ENCODE measurements around the gene RNF4. TPM values are rescaled to one million over a fixed set of nuclear protein-coding genes. Genes with fewer than 3 reads are reported as not detected.

The RNF4 gene
- total RNA-seq, 2 experiments from 2014 or later = 69.2 to 73.1 TPM

- no peak for DNase-seq
- CTCF ChIA-PET = interaction anchor here (0.7 kb wide), 1 partner anchor 8 kb away, joined by 3 read pairs; no protein-coding TSS in a partner anchor
- Mint-ChIP-seq H3K36me3 (ENCODE audit: low read depth) (no peaks in the 10 kb centered on the region), H3K4me3 (no peak overlapping the region), H3K27me3 (ENCODE audit: low read depth) (no peaks in the 10 kb centered on the region), H3K4me1 (ENCODE audit: low read depth) (no peaks in the 10 kb centered on the region), H3K9me3 (no peaks in the 10 kb centered on the region), H3K27ac (no peak overlapping the region)
- intact Hi-C loops (cut with micrococcal nuclease) = no loop called here
Observed at GRCh38 chr4:2450394-2451035, 18.4 kb upstream of the RNF4 start.

GRCh38 chr4:2451036-2451520, 17.8 kb upstream of the RNF4 start:
- no peaks in the 10 kb centered on the region for H3K27me3 Mint-ChIP-seq (ENCODE audit: low read depth)
- H3K9me3 Mint-ChIP-seq = no peaks in the 10 kb centered on the region
- DNase-seq = no peak
- intact Hi-C loops (cut with micrococcal nuclease) = no loop called here
- H3K4me3 Mint-ChIP-seq = no peak overlapping the region
- CTCF ChIA-PET = interaction anchor here (0.7 kb wide), 1 partner anchor 9 kb away, joined by 3 read pairs; no protein-coding TSS in a partner anchor
- no peaks in the 10 kb centered on the region for H3K4me1 Mint-ChIP-seq (ENCODE audit: low read depth)
- no peak overlapping the region for H3K27ac Mint-ChIP-seq
- H3K36me3 Mint-ChIP-seq (ENCODE audit: low read depth) = no peaks in the 10 kb centered on the region

DNA sequence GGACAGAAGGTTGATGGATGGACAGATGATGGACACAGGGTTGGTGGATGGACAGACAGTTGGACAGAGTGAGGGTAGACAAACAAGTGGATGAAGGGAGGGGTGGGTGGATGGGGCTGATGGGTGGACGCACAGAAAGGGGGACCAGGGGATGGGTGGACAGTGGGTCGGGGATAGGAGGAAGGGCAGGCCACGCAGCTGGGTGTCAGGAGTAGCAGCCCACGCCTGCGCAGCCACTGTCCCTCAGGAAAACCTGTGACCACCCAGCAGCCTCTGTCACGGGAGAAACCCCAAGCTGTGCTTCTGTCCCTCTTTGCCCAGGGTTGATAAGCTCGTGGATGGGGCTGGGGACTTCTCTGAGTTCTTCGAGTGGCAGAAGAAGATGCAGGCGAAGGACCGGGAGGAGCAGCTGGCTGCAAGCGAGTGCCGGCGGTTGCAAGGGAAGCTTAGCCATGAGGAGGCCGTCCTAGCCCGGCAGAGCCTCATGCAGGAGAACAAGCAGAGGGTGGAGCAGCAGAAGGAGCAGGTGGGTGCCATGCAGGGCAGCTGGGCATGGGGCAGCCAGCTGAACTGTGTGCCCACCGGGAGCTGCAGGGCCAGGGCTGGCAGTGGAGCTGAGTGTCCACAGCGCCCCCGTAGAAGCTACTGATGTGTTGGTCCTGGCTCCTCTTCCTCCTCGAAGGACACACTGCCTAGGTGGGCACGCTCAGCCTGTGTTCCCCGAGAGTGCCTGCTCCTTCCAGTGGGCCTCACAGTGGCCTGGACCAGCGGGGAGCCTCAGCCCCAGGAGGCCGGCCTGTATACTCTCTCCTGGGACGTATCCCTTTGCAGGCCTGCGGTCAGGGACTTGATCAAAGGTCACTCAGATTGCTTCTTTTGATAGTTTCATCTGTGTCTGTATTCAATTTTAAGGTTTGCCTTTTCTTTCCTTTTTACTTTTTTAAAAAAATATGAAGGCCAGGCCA, 16.8 kb upstream of the RNF4 start:
- intact Hi-C loops (cut with micrococcal nuclease) = no loop called here
- Mint-ChIP-seq H3K9me3 (no peaks in the 10 kb centered on the region), H3K36me3 (ENCODE audit: low read depth) (no peaks in the 10 kb centered on the region), H3K27ac (no peak overlapping the region), H3K27me3 (ENCODE audit: low read depth) (no peaks in the 10 kb centered on the region), H3K4me1 (ENCODE audit: low read depth) (no peaks in the 10 kb centered on the region), H3K4me3 (no peak overlapping the region)
- DNase-seq = no peak
- CTCF ChIA-PET = no interaction called here

GRCh38 chr4:2457481-2458295, 11.2 kb upstream of the RNF4 start:
- Mint-ChIP-seq H3K27ac (no peak overlapping the region), H3K4me1 (ENCODE audit: low read depth) (peaks cover 7% of the 10 kb centered on the region), H3K9me3 (no peaks in the 10 kb centered on the region), H3K4me3 (no peak overlapping the region), H3K36me3 (ENCODE audit: low read depth) (no peaks in the 10 kb centered on the region), H3K27me3 (ENCODE audit: low read depth) (no peaks in the 10 kb centered on the region)
- intact Hi-C loops (cut with micrococcal nuclease) = no loop called here
- CTCF ChIA-PET = interaction anchor here (0.6 kb wide), 1 partner anchor 757 kb away, joined by 3 read pairs; no protein-coding TSS in a partner anchor
- DNase-seq = no peak

DNA sequence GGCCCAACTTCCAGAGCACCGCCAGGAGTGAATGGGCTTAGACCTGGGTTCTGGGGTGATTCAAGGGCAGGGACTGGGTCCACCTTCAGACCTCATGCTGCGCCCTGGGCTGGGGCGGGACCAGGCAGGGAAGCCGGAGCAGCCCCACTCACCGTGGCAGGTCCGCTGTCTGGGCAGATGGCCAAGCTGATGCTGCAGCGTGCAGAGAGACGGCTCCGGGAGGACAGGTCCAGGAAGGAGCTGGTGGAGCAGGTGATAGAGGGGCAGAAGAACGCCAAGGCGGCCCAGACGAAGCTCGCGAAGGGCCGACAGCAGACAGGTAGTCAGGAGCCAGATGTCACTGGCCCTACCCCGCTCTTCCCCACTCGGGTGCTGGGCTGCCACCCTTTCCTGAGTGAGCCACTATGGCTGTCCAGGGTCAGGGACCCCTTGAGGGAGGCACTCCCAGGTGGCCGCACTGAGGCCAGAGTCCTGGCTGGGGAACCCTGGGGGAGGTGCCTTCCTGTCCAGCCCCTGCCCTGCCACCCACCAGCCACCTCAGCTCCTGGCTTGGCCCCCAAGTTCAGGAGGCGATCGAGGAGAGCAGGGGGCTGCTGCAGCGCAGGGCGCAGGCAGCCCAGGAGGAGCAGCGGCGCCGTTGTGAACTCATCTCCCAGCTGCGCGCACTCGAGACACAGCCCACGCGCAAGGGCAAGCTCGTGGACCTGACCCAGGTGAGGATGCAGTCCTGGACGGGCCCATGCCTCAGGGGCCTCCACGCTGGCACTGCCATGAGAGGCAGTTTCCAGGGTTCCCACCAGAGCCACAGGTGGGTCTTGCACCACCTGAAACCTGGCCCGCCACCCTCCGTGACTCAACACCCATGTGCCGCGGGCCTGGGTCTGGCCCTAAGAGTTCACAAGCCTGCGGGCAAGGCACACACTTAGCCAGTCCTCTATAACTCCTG, 10.1 kb upstream of the RNF4 start:
- CTCF ChIA-PET = no interaction called here
- no peak overlapping the region for H3K27ac Mint-ChIP-seq

GRCh38 chr4:2459589-2460349, 9.1 kb upstream of the RNF4 start:
- Mint-ChIP-seq H3K4me1 (ENCODE audit: low read depth) (peaks cover 10% of the 10 kb centered on the region), H3K9me3 (no peaks in the 10 kb centered on the region), H3K36me3 (ENCODE audit: low read depth) (no peaks in the 10 kb centered on the region), H3K27me3 (ENCODE audit: low read depth) (no peaks in the 10 kb centered on the region), H3K4me3 (no peak overlapping the region), H3K27ac (no peak overlapping the region)
- CTCF ChIA-PET = interaction anchor here (1.1 kb wide), 1 partner anchor 20 kb away, joined by 3 read pairs; no protein-coding TSS in a partner anchor
- DNase-seq = no peak
- intact Hi-C loops (cut with micrococcal nuclease) = loop anchor here (10.0 kb wide), 2 partner anchors 475 to 735 kb away; partner anchors contain the start of genes TACC3 and TMEM129

More for the DNA sequence above, 10.1 kb upstream of the RNF4 start:
- H3K9me3 Mint-ChIP-seq = no peaks in the 10 kb centered on the region
- H3K4me3 Mint-ChIP-seq = no peak overlapping the region
- DNase-seq = no peak
- H3K27me3 Mint-ChIP-seq (ENCODE audit: low read depth) = no peaks in the 10 kb centered on the region
- no peaks in the 10 kb centered on the region for H3K36me3 Mint-ChIP-seq (ENCODE audit: low read depth)
- peaks cover 10% of the 10 kb centered on the region for H3K4me1 Mint-ChIP-seq (ENCODE audit: low read depth)
- intact Hi-C loops (cut with micrococcal nuclease) = no loop called here

DNA sequence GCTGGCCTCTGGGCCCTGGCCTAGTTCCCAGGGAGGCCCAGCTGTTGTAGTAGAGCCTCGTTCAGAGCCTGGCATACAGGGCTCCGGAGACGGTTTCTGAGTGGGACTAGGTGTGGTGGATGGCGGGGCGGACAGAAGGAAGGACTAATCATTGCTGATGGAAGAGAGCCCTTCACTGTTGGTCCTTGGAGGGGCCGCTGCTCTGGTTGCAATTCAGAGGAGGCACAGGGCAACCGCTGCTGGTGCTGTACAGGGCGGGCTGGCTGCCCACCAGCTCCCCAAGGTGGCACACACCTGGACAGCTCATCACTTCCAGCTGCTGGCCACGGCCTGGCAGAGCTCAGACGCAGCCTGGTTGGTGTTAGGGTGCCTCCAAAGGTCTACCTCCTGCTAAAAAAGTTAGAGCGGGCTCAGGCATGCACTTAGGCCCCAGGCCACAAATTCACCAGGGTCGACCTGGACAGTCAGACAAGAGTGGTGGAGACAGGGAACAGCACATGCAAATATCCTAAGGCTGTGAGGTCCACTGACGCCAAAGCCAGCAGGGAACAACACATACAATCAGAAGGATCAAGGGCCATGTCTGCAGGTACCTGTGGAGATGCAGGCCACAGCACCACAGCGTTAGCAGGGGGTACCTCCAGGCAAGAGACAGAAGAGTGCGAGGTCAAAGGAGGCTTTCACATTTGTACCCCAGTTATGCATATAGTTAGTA, 7.5 kb upstream of the RNF4 start:
- Mint-ChIP-seq H3K27ac (no peak overlapping the region), H3K9me3 (no peaks in the 10 kb centered on the region), H3K4me3 (peak overlapping the region; percentile 41), H3K36me3 (ENCODE audit: low read depth) (no peaks in the 10 kb centered on the region), H3K27me3 (ENCODE audit: low read depth) (no peaks in the 10 kb centered on the region), H3K4me1 (ENCODE audit: low read depth) (peaks cover 10% of the 10 kb centered on the region)
- CTCF ChIA-PET = interaction anchor here (0.7 to 1.4 kb wide), 5 partner anchors 17 to 219 kb away, joined by 3 to 4 read pairs (median 3); partner anchors contain the start of genes HAUS3 and POLN
- DNase-seq = no peak
- intact Hi-C loops (cut with micrococcal nuclease) = loop anchor here (10.0 kb wide), 2 partner anchors 473 to 737 kb away; partner anchors contain the start of genes TACC3 and TMEM129

DNA sequence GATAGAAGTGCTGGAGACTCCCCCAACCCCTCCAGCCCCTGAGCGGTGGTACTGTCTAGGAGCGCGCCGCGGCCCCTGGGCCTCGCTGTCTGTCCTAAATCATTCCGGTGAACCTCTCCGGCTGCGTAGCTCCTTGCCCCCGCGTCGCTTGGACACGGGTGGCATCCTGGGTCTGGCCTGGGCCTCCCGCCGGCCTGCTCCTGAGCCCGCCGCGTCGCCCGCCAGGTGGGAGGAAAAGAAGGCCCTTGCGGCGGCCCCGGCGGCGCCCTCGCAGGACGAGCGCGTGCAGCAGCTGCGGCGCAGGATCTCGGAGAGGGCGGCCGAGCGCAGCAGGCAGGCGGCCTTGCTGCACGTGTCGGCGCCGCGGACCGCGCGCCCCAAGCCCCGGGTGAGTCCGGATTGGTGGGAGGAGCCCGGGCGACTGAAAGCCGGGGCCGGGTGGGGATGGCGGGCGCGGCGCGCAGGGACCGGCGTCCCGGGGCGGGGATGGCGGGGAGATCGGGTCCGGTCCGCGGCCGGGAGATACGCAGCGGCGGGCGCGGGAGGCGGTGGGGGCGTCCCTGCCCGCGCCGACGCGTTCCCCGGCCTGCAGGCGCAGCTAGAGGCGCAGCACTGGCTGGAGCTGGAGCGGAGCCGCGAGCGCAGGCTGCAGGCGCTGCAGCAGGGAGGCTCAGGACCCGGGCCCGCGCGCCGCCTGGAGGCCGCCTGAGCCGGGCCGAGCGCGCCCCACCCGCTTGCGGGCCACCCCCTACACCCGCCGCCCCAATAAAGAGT, 6.5 kb upstream of the RNF4 start:
- Mint-ChIP-seq H3K36me3 (ENCODE audit: low read depth) (no peaks in the 10 kb centered on the region), H3K27me3 (ENCODE audit: low read depth) (no peaks in the 10 kb centered on the region), H3K27ac (no peak overlapping the region), H3K4me3 (peak overlapping the region; percentile 58), H3K9me3 (no peaks in the 10 kb centered on the region), H3K4me1 (ENCODE audit: low read depth) (peaks cover 13% of the 10 kb centered on the region)
- CTCF ChIA-PET = interaction anchor here (0.7 to 1.4 kb wide), 5 partner anchors 49 to 245 kb away, joined by 3 to 4 read pairs (median 3); partner anchors contain the start of genes HAUS3 and POLN
- peak; percentile 65 for DNase-seq
- intact Hi-C loops (cut with micrococcal nuclease) = loop anchor here (1.0 to 10.0 kb wide), 4 partner anchors 44 to 738 kb away; partner anchors contain the start of genes CFAP99, TACC3, TMEM129 and ZFYVE28

DNA sequence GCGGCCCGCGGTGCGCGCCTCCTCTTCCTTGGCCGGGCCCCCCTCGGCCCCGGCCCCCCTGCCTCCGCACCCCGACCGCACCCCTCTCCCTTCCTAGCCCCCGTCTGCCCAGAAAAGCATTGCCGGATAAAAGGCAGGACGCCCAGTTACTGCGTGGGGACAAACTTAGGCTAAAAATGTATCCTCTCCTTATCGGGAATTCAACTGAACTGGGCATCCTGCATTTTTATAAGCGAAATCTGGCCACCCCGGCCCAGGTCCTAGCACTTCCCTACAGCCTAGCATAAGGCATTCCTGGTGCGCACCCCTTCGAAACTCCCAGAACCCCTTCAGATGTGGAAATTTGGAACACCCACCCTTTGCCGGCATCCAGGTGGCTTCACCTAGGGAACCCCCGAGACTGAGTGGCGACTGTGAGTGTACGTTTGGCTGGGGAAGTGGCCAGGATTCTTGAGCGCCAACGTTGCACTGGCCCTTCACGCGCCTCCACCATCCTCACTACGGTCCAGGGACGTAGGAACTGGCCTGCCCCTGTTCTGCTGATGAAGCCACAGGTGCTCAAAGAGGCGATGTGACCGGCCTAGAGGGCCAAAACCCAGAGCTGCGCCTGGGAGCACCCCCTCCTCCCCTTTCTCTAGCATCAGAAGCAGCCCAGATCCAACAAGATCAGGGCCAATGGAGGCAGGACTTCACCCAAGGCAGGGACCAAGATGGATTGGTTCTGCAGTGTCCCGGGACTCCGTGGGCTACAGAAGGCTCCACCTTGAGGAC, 5.7 kb upstream of the RNF4 start:
- H3K9me3 Mint-ChIP-seq = no peaks in the 10 kb centered on the region
- H3K36me3 Mint-ChIP-seq (ENCODE audit: low read depth) = peaks cover 5% of the 10 kb centered on the region
- H3K4me1 Mint-ChIP-seq (ENCODE audit: low read depth) = peaks cover 17% of the 10 kb centered on the region
- H3K27ac Mint-ChIP-seq = no peak overlapping the region
- CTCF ChIA-PET = interaction anchor here (0.8 kb wide), 1 partner anchor 181 kb away, joined by 3 read pairs; no protein-coding TSS in a partner anchor
- peak overlapping the region; percentile 52 for H3K4me3 Mint-ChIP-seq
- H3K27me3 Mint-ChIP-seq (ENCODE audit: low read depth) = no peaks in the 10 kb centered on the region
- intact Hi-C loops (cut with micrococcal nuclease) = loop anchor here (1.0 to 10.0 kb wide), 4 partner anchors 45 to 738 kb away; partner anchors contain the start of genes CFAP99, TACC3, TMEM129 and ZFYVE28
- DNase-seq = no peak
